Activated CD4-positive, alpha-beta memory T cell treated with anti-CD3 and anti-CD28 coated beads for 36 hours (primary cell): ENCODE results near the gene SPAG16. TPM values are rescaled to one million over a fixed set of nuclear protein-coding genes. Genes with fewer than 3 reads are reported as not detected.

ENCODE experiments used
- CTCF ChIA-PET: fragments of 350-600 bp; sonication (Branson Sonifier 250); formaldehyde crosslinking; loops from one replicate; lab custom pipeline; 2021; ENCODE audit warnings: antibody characterized with exemption, inconsistent platforms; lab: Charles Lee
- POLR2A ChIA-PET: fragments of 350-600 bp; sonication (Branson Sonifier 250); formaldehyde crosslinking; loops from one replicate; lab custom pipeline; 2021; ENCODE audit warnings: antibody characterized with exemption; lab: Charles Lee
- DNase-seq: peaks from one replicate; pipeline ENCODE4 v3.0.0-alpha.2; 2020
- H3K27ac Mint-ChIP-seq: one replicate; pipeline ENCODE4 v1.8.0; 2021; ENCODE audit warnings: mixed read lengths
- H3K27me3 Mint-ChIP-seq: one replicate; pipeline ENCODE4 v1.8.0; 2021; ENCODE audit warnings: mixed read lengths
- H3K36me3 Mint-ChIP-seq: one replicate; pipeline ENCODE4 v1.8.0; 2021; ENCODE audit warnings: mixed read lengths
- H3K4me1 Mint-ChIP-seq: one replicate; pipeline ENCODE4 v1.8.0; 2021; ENCODE audit warnings: low read depth, mixed read lengths
- H3K4me3 Mint-ChIP-seq: one replicate; pipeline ENCODE4 v1.8.0; 2021; ENCODE audit warnings: mild to moderate bottlenecking, mixed read lengths
- H3K9me3 Mint-ChIP-seq: one replicate; pipeline ENCODE4 v1.8.0; 2021; ENCODE audit warnings: mixed read lengths
- intact Hi-C: fragments of 100-400 bp; cut with micrococcal nuclease; formaldehyde crosslinking; loops from one replicate; pipeline ENCODE4 v1.15.1; 2023
- total RNA-seq, 2 experiments: library from RNA; stranded (reverse); gene quantifications; one replicate each; pipeline ENCODE4 v1.2.3, GENCODE V29; 2021

SPAG16 gene
- total RNA-seq, 2 experiments from 2014 or later, result 9.1 to 10.4 TPM

DNA sequence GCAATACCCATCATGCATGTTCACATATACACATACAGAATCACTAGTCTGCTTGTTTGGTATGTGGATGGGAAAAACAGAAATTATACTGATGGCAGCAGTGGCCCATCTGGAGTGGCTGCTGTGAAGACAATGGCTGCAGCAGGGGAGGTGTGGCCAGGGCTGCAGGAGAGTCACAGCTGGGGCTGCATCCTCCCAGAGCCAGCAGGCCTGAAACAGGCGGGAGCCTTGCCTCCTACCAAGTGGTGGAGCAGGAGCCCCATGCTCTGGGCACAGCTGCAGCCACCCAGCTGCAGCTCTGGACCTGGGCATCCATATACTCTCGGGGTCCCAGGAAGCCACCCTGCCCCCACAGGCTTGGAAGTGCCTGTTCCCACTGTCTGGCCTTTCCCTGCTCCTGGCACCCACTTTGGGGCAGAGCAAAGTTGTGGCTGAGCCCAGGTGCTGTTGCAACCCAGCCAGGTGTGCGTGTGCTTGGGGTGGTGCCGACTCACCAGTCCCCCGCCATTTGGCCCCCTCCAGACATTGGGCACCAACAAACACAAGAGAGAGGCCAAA lies 136.6 kb downstream of the SPAG16 start:
- intact Hi-C loops, result no loop called here
- Mint-ChIP-seq H3K27ac (no peak overlapping the region), H3K4me3 (no peak overlapping the region), H3K36me3 (no peaks in the 10 kb centered on the region), H3K9me3 (no peaks in the 10 kb centered on the region), H3K27me3 (no peaks in the 10 kb centered on the region), H3K4me1 (no peaks in the 10 kb centered on the region)
- POLR2A ChIA-PET, result no interaction called here
- DNase-seq, result no peak
- CTCF ChIA-PET, result no interaction called here

DNA sequence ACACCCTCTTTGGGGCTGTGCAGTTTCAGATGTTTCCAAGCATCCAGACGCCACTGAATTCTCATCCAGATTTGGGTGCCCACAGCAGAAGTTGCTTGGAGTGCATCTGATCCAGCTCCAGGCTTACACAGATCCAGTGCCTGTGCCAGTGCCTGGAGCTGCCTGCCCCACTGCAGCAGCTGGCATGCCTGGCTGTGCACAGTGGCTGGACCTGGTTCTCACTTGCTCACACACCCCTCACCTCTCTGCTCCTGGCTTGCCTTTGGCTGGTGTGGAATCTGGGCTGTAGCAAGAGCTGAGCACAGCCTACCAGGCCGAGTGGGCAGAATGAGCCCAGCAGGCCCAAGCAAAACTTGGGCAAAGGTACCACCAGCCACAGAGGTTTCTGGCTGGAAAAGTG lies 137.9 kb downstream of the SPAG16 start:
- DNase-seq, result no peak
- H3K27me3 Mint-ChIP-seq, result no peaks in the 10 kb centered on the region
- no peaks in the 10 kb centered on the region for H3K36me3 Mint-ChIP-seq
- H3K4me1 Mint-ChIP-seq, result no peaks in the 10 kb centered on the region
- POLR2A ChIA-PET, result no interaction called here
- no peak overlapping the region for H3K27ac Mint-ChIP-seq
- intact Hi-C loops, result no loop called here
- no peaks in the 10 kb centered on the region for H3K9me3 Mint-ChIP-seq
- CTCF ChIA-PET, result no interaction called here
- H3K4me3 Mint-ChIP-seq, result no peak overlapping the region

DNA sequence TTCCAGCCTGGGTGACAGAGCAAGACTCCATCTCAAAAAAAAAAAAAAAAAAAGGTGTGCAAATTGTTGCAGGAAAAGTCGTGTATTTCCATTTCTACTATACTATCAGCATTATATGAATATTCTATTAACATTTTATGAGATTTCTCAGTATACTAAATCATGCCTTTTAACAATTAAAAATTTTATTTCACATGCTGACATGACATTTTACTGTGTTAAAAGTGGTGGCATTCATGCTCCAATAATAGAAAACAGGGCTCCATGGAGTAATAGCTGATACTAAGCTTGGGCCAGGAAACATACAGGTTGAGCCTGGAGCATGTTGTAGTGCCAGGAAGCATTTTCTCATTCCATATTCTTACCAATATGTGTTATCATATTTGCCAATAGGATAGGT lies 141.4 kb downstream of the SPAG16 start:
- intact Hi-C loops, result no loop called here
- Mint-ChIP-seq H3K27me3 (no peaks in the 10 kb centered on the region), H3K36me3 (no peaks in the 10 kb centered on the region), H3K4me3 (no peak overlapping the region), H3K27ac (no peak overlapping the region), H3K9me3 (peaks cover 14% of the 10 kb centered on the region), H3K4me1 (no peaks in the 10 kb centered on the region)
- DNase-seq, result no peak
- ChIA-PET POLR2A (no interaction called here), CTCF (no interaction called here)

DNA sequence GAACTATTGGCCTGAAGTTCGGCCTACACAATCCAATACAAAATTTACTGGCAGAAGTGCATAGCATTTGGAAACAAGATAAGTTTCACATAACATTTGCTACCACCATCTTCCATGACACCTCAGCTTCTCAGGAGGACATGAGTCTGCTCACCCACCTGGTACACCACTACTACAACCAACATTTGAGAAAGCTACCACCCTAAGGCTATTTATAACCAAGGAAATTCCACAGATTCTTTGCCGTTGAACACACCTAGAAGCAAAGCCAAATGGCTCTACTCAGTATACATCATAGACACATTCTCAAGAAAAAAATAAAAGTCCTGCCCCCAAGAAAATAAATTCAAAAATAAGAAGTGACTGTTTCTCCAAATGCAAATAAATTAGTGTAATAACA lies 145.3 kb downstream of the SPAG16 start:
- no peak overlapping the region for H3K4me3 Mint-ChIP-seq
- intact Hi-C loops, result no loop called here
- no peak for DNase-seq
- peaks cover 17% of the 10 kb centered on the region for H3K9me3 Mint-ChIP-seq
- no peaks in the 10 kb centered on the region for H3K36me3 Mint-ChIP-seq
- ChIA-PET POLR2A (no interaction called here), CTCF (no interaction called here)
- no peaks in the 10 kb centered on the region for H3K27me3 Mint-ChIP-seq
- H3K27ac Mint-ChIP-seq, result no peak overlapping the region
- H3K4me1 Mint-ChIP-seq, result no peaks in the 10 kb centered on the region

DNA sequence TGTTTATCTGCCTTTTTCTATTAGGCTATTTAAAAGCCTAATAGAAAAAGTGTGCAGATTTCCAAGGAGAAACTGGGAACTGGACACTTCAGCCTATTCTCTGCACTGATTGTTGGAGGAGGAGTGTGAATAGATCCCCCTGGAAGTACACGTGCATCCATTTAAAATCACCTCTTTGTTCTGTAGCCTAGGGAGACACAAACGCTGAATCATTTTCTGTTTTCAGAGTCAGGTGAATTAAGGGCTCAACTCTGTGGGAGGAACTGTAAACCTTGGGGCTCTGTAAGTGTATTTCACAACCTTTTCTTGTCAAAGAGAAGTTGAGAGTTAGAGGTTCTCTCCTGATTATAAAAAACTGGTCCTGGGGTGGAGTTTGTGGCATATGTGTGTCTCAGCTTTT lies 159.7 kb downstream of the SPAG16 start:
- ChIA-PET CTCF (no interaction called here), POLR2A (no interaction called here)
- Mint-ChIP-seq H3K4me3 (no peak overlapping the region), H3K4me1 (no peaks in the 10 kb centered on the region), H3K27me3 (no peaks in the 10 kb centered on the region), H3K9me3 (peaks cover 22% of the 10 kb centered on the region), H3K36me3 (peaks cover 2% of the 10 kb centered on the region), H3K27ac (no peak overlapping the region)
- intact Hi-C loops, result no loop called here
- DNase-seq, result no peak

DNA sequence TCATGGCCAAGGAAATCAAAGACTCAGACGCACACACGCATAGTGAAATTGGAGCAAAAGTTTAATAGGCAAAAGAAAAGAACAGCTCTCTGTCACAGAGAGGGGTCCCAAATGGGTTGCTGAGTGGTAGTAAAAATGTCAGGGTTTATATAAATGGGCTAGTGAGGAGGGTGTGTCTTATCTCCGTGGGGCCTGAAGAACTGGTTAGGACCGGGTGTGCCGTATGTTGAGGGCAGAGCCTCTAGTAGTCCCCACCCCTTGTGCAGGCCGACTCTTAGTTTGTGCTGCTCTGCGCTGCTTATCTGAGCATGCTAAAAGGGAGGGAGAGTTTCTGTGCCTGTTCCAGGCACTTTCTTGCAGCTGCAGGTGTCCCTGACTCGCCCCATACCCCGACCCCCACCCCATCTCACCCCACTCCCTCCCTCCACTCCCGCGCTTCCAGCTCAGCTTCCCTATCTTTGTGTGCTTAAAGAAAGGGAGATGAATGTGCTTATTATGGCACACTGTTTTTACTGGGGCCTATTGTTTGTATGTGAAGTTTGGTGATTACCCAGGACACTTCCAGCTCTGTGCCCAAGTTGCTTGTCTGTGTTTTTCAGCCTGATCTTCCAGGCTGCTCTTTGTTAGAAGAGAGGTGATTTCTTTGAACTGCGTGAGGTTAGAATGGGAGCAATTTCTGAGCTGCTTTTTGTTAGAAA lies 167.4 kb downstream of the SPAG16 start:
- no peaks in the 10 kb centered on the region for H3K4me1 Mint-ChIP-seq
- ChIA-PET CTCF (no interaction called here), POLR2A (no interaction called here)
- DNase-seq, result no peak
- peaks cover 22% of the 10 kb centered on the region for H3K9me3 Mint-ChIP-seq
- H3K27ac Mint-ChIP-seq, result no peak overlapping the region
- no peak overlapping the region for H3K4me3 Mint-ChIP-seq
- intact Hi-C loops, result no loop called here
- H3K36me3 Mint-ChIP-seq, result peaks cover 2% of the 10 kb centered on the region
- H3K27me3 Mint-ChIP-seq, result no peaks in the 10 kb centered on the region

DNA sequence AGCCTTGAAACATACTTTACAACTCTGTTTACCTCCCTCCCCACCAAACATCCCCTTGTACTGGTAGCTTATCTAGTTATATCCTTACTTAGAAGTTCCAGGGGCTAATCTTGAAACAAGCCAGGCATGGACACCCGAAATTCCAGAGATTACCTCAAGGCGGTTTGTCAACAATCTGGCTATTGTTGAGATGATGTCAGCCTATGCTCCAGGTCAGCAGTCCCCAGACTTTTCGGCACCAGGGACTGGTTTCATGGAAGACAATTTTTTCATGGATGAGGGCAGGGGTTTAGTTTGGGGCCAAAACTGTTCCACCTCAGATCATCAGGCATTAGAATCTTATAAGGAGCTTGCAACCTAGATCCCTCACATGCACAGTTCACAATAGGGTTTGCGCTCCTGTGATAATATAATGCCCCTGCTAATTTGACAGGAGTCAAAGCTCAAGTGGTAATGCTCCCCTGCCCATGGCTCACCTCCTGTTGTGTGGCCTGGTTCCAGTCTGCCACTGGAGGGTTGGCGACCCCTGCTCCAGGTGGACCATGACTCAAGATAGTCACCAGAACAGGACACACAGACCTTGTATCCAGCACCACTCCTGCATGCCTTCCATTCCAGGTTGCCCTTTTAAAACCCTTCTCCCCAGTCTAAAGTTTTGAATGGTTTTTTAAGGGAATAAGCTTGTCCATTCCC lies 171.2 kb downstream of the SPAG16 start:
- no peak overlapping the region for H3K27ac Mint-ChIP-seq
- H3K36me3 Mint-ChIP-seq, result no peaks in the 10 kb centered on the region
- intact Hi-C loops, result no loop called here
- H3K27me3 Mint-ChIP-seq, result no peaks in the 10 kb centered on the region
- CTCF ChIA-PET, result no interaction called here
- DNase-seq, result no peak
- POLR2A ChIA-PET, result no interaction called here
- no peak overlapping the region for H3K4me3 Mint-ChIP-seq
- no peaks in the 10 kb centered on the region for H3K4me1 Mint-ChIP-seq
- no peaks in the 10 kb centered on the region for H3K9me3 Mint-ChIP-seq

DNA sequence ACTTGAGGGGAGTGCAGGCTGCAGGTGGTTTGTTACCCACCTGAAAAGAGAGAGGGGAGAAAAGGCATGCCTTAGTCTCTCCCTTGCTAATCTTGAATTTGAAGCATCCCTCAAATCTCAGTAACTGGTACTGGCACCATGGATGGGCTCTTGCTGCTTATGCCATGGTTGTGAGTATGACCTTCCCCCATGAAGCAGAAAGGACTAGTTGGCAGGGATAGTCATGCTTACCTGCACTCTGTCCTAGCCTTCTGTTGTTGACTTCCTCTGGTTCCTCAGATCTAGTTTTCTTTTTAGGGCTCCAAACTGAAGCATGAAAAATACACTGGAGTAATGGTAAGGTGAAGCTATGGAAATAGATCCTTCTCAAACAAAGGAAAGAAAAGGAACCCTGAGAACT lies 191.2 kb downstream of the SPAG16 start:
- no peak overlapping the region for H3K27ac Mint-ChIP-seq
- H3K9me3 Mint-ChIP-seq, result peaks cover 52% of the 10 kb centered on the region
- intact Hi-C loops, result no loop called here
- ChIA-PET CTCF (no interaction called here), POLR2A (no interaction called here)
- no peaks in the 10 kb centered on the region for H3K36me3 Mint-ChIP-seq
- H3K27me3 Mint-ChIP-seq, result no peaks in the 10 kb centered on the region
- H3K4me1 Mint-ChIP-seq, result no peaks in the 10 kb centered on the region
- DNase-seq, result no peak
- no peak overlapping the region for H3K4me3 Mint-ChIP-seq

DNA sequence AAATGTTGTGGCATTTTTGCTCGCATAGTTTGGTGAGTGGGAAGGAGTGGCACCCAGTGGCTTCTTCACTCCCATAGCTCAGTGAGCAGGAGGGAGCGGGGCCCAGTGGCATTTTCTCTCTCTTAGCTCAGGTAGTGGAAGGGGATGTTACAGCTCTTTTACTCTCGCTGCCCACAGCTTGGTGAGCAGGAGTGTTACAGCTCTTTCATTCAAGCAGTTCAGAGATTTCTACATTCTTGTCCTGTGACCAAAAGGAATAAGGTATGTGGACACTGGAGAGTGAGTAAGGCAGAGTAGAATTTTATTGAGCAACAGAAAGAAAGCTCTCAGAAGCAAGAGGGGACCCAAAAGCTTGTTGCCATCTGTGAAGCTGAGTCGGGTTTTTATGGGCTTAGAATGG lies 192.4 kb downstream of the SPAG16 start:
- Mint-ChIP-seq H3K4me3 (no peak overlapping the region), H3K27me3 (no peaks in the 10 kb centered on the region), H3K36me3 (no peaks in the 10 kb centered on the region), H3K27ac (no peak overlapping the region), H3K9me3 (peaks cover 52% of the 10 kb centered on the region), H3K4me1 (no peaks in the 10 kb centered on the region)
- no peak for DNase-seq
- CTCF ChIA-PET, result no interaction called here
- POLR2A ChIA-PET, result no interaction called here
- intact Hi-C loops, result no loop called here

DNA sequence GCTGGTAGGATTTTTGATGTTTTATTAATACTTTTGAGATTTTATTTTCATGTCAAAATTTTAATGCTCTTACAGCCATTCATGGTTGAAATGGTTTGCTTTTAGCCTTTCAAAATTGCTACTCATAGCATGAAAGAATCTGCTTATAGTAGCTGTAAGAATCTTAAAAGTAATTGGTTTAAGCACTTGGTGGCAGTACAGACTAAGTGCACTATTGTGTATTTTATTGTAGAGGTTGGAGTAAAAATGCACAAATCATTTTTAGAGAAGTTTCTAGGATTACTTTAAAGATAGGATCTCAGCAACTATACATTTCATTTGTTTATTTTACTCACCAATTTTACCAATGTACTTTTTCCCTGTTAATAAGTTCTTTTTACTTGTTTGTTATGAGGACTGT lies 205.8 kb downstream of the SPAG16 start:
- Mint-ChIP-seq H3K9me3 (no peaks in the 10 kb centered on the region), H3K27me3 (no peaks in the 10 kb centered on the region), H3K36me3 (no peaks in the 10 kb centered on the region), H3K4me3 (no peak overlapping the region), H3K27ac (no peak overlapping the region), H3K4me1 (no peaks in the 10 kb centered on the region)
- CTCF ChIA-PET, result no interaction called here
- POLR2A ChIA-PET, result no interaction called here
- intact Hi-C loops, result no loop called here
- no peak for DNase-seq

DNA sequence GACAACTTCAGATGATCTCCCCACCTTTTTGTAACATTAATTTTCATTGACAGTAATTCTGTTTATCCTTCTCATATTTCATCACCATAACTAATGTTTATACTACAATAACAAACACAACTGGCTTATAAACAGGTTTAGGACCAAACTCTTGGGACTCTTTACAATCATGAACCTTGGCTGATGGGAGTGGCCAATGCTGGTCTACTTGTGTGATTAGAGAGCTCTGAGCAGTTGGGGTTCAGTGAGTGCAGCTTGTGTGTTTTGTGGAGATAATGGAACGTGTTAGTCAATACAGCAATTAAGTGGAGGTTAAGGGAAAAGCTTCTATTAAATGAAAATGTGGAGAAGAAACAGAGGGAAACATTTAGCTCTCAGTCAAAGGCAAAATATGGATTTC lies 207.1 kb downstream of the SPAG16 start:
- H3K4me1 Mint-ChIP-seq, result no peaks in the 10 kb centered on the region
- intact Hi-C loops, result no loop called here
- ChIA-PET CTCF (no interaction called here), POLR2A (no interaction called here)
- H3K27me3 Mint-ChIP-seq, result no peaks in the 10 kb centered on the region
- H3K36me3 Mint-ChIP-seq, result no peaks in the 10 kb centered on the region
- no peak overlapping the region for H3K27ac Mint-ChIP-seq
- H3K9me3 Mint-ChIP-seq, result no peaks in the 10 kb centered on the region
- DNase-seq, result no peak
- H3K4me3 Mint-ChIP-seq, result no peak overlapping the region

DNA sequence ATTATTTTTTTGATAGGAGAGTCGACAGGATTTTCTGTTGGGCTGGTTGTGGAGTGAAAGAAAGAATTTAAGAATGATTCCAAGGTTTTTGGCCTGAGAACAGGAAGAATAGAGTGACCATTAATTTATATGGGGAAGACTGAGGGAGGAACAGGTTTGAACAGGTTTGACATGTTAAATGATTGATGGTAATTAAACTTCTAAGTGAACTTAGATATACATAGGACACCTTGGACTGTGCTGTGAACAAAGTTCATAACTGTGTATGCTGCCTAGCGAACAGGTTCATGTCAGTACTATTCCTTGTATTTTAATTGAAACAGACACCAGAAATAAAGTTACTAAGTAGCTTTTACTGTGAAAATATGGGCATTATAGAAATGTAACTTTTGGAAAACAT lies 212.0 kb downstream of the SPAG16 start:
- Mint-ChIP-seq H3K4me3 (no peak overlapping the region), H3K27me3 (no peaks in the 10 kb centered on the region), H3K36me3 (no peaks in the 10 kb centered on the region), H3K27ac (no peak overlapping the region), H3K4me1 (no peaks in the 10 kb centered on the region), H3K9me3 (no peaks in the 10 kb centered on the region)
- POLR2A ChIA-PET, result no interaction called here
- CTCF ChIA-PET, result no interaction called here
- DNase-seq, result no peak
- intact Hi-C loops, result no loop called here

DNA sequence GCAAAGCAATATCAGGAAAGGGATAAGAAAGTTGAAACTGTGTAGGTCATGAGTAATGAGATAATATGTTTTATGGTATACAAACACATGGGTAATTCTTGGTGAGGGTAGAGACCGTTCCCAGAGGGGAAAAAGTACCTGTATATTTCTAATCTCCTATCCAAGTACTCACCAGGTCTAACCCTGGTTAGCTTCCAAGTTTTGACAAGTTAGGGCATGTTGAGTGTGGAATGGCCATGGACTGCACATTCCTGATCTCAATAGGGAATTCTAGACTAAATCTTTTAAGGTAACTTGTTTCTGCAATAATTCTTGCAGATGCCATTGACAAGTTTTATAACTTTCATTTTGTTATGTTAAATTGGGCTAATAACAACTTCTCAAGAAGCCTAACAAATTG lies 216.6 kb downstream of the SPAG16 start:
- no peaks in the 10 kb centered on the region for H3K27me3 Mint-ChIP-seq
- no peaks in the 10 kb centered on the region for H3K36me3 Mint-ChIP-seq
- intact Hi-C loops, result no loop called here
- no peaks in the 10 kb centered on the region for H3K9me3 Mint-ChIP-seq
- CTCF ChIA-PET, result no interaction called here
- DNase-seq, result no peak
- no peak overlapping the region for H3K4me3 Mint-ChIP-seq
- POLR2A ChIA-PET, result no interaction called here
- no peak overlapping the region for H3K27ac Mint-ChIP-seq
- H3K4me1 Mint-ChIP-seq, result no peaks in the 10 kb centered on the region
